ENCODE measurements around the gene ARHGAP10. TPM values are rescaled to one million over a fixed set of nuclear protein-coding genes. Genes with fewer than 3 reads are reported as not detected.

ARHGAP10 gene
- total RNA-seq, 1 donor from 2014 or later: 28.0 TPM

DNA sequence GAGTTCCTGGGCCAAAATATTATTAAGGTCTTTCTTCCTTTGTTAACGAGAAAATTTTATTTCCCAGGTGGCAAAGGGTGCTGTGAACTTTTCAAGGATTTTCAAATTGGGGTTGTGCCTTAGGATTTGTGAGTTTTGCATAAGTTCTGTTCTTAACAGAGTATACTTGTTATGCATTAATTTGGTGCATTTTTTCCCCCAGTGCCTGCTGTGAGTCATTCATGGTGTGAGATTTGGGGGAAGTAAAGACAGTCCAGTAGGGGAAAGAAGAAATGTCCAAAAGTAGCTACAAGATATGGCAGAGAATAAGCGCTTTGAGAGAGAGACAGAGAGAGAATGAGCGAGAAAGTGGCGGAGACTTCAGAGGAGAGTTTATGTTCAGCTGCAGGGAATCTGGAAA, 239.2 kb downstream of the ARHGAP10 start:
- Mint-ChIP-seq H3K4me1 (ENCODE audit: low read depth, unreplicated experiment) (peaks cover 15% of the 10 kb centered on the region), H3K9me3 (ENCODE audit: unreplicated experiment) (peaks cover 4% of the 10 kb centered on the region), H3K27ac (ENCODE audit: unreplicated experiment) (no peak overlapping the region), H3K4me3 (ENCODE audit: unreplicated experiment) (no peak overlapping the region), H3K27me3 (ENCODE audit: low read depth, unreplicated experiment) (no peaks in the 10 kb centered on the region), H3K36me3 (ENCODE audit: low read depth, unreplicated experiment) (peaks cover 13% of the 10 kb centered on the region)
- peaks cover under 1% of the 10 kb centered on the region for H3K36me3 ChIP-seq (ENCODE audit: insufficient read depth, low read length)
- H3K4me1 ChIP-seq (ENCODE audit: insufficient read depth, low read length): no peaks in the 10 kb centered on the region
- no peaks in the 10 kb centered on the region for H3K9me3 ChIP-seq (ENCODE audit: insufficient read depth, low read depth, low read length)
- no peak overlapping the region for H3K4me3 ChIP-seq (ENCODE audit: insufficient read depth, low read depth, low read length)
- no peak for FAIRE-seq
- H3K9ac ChIP-seq (ENCODE audit: low read length): no peak overlapping the region
- H4K20me1 ChIP-seq (ENCODE audit: insufficient read depth, low read length): peaks cover 10% of the 10 kb centered on the region
- no peak for DNase-seq (ENCODE audit: low read depth)
- H2AFZ ChIP-seq (ENCODE audit: low read depth, low read length): no peak overlapping the region
- no peak overlapping the region for H3K27ac ChIP-seq (ENCODE audit: low read depth, low read length)
- no peaks in the 10 kb centered on the region for H3K27me3 ChIP-seq (ENCODE audit: insufficient read depth, low read length)
- TF ChIP-seq CTCF (IDR thresholded peaks at IDR 0.05; ENCODE audit: insufficient read depth, low read depth, low read length): no peak
- no peak for TF ChIP-seq EZH2 (IDR thresholded peaks at IDR 0.05; ENCODE audit: insufficient read depth, low read length)
- H3K4me2 ChIP-seq (ENCODE audit: low read length): no peak overlapping the region
- no peaks in the 10 kb centered on the region for H3K79me2 ChIP-seq (ENCODE audit: insufficient read depth, low read length)

GRCh38 chr4:147975325-147975724, 243.4 kb downstream of the ARHGAP10 start:
- Histone ChIP-seq H3K36me3 (ENCODE audit: insufficient read depth, low read length) (no peaks in the 10 kb centered on the region), H4K20me1 (ENCODE audit: insufficient read depth, low read length) (peaks cover 10% of the 10 kb centered on the region), H3K4me2 (ENCODE audit: low read length) (no peak overlapping the region), H3K9ac (ENCODE audit: low read length) (no peak overlapping the region), H2AFZ (ENCODE audit: low read depth, low read length) (no peak overlapping the region), H3K27ac (ENCODE audit: low read depth, low read length) (no peak overlapping the region), H3K4me1 (ENCODE audit: insufficient read depth, low read length) (no peaks in the 10 kb centered on the region), H3K27me3 (ENCODE audit: insufficient read depth, low read length) (no peaks in the 10 kb centered on the region), H3K4me3 (ENCODE audit: insufficient read depth, low read depth, low read length) (no peak overlapping the region), H3K79me2 (ENCODE audit: insufficient read depth, low read length) (no peaks in the 10 kb centered on the region), H3K9me3 (ENCODE audit: insufficient read depth, low read depth, low read length) (no peaks in the 10 kb centered on the region)
- FAIRE-seq: no peak
- Mint-ChIP-seq H3K27me3 (ENCODE audit: low read depth, unreplicated experiment) (no peaks in the 10 kb centered on the region), H3K27ac (ENCODE audit: unreplicated experiment) (no peak overlapping the region), H3K36me3 (ENCODE audit: low read depth, unreplicated experiment) (peaks cover 18% of the 10 kb centered on the region), H3K4me3 (ENCODE audit: unreplicated experiment) (no peak overlapping the region), H3K9me3 (ENCODE audit: unreplicated experiment) (peaks cover 6% of the 10 kb centered on the region), H3K4me1 (ENCODE audit: low read depth, unreplicated experiment) (peaks cover 13% of the 10 kb centered on the region)
- no peak for DNase-seq (ENCODE audit: low read depth)
- no peak for TF ChIP-seq EZH2 (IDR thresholded peaks at IDR 0.05; ENCODE audit: insufficient read depth, low read length)
- no peak for TF ChIP-seq CTCF (IDR thresholded peaks at IDR 0.05; ENCODE audit: insufficient read depth, low read depth, low read length)

- peaks cover 18% of the 10 kb centered on the region for H3K36me3 Mint-ChIP-seq (ENCODE audit: low read depth, unreplicated experiment)
- H3K79me2 ChIP-seq (ENCODE audit: insufficient read depth, low read length): no peaks in the 10 kb centered on the region
These were observed 244.3 kb downstream of the ARHGAP10 start for GRCh38 chr4:147975933-147976928.

More at GRCh38 chr4:147975933-147976928, 244.3 kb downstream of the ARHGAP10 start:
- FAIRE-seq (no peak), DNase-seq (ENCODE audit: low read depth) (peak; percentile 54)
- no peak overlapping the region for H3K27ac ChIP-seq (ENCODE audit: low read depth, low read length)
- H3K4me3 ChIP-seq (ENCODE audit: insufficient read depth, low read depth, low read length): no peak overlapping the region
- Mint-ChIP-seq H3K27me3 (ENCODE audit: low read depth, unreplicated experiment) (no peaks in the 10 kb centered on the region), H3K27ac (ENCODE audit: unreplicated experiment) (peak overlapping the region; percentile 87), H3K4me3 (ENCODE audit: unreplicated experiment) (no peak overlapping the region), H3K4me1 (ENCODE audit: low read depth, unreplicated experiment) (peaks cover 17% of the 10 kb centered on the region), H3K9me3 (ENCODE audit: unreplicated experiment) (peaks cover 6% of the 10 kb centered on the region)
- no peaks in the 10 kb centered on the region for H3K9me3 ChIP-seq (ENCODE audit: insufficient read depth, low read depth, low read length)
- no peaks in the 10 kb centered on the region for H3K36me3 ChIP-seq (ENCODE audit: insufficient read depth, low read length)
- TF ChIP-seq EZH2 (IDR thresholded peaks at IDR 0.05; ENCODE audit: insufficient read depth, low read length) (no peak), CTCF (IDR thresholded peaks at IDR 0.05; ENCODE audit: insufficient read depth, low read depth, low read length) (no peak)
- no peak overlapping the region for H3K9ac ChIP-seq (ENCODE audit: low read length)
- no peak overlapping the region for H3K4me2 ChIP-seq (ENCODE audit: low read length)
- H3K27me3 ChIP-seq (ENCODE audit: insufficient read depth, low read length): no peaks in the 10 kb centered on the region
- no peaks in the 10 kb centered on the region for H3K4me1 ChIP-seq (ENCODE audit: insufficient read depth, low read length)
- peaks cover 16% of the 10 kb centered on the region for H4K20me1 ChIP-seq (ENCODE audit: insufficient read depth, low read length)
- no peak overlapping the region for H2AFZ ChIP-seq (ENCODE audit: low read depth, low read length)

Measured in astrocyte (in vitro differentiated cells and primary cell).